Measurements from ENCODE around the gene LDB2. TPM values are rescaled to one million over a fixed set of nuclear protein-coding genes. Genes with fewer than 3 reads are reported as not detected.

Gene LDB2
- total RNA-seq, 6 experiments from 2014 or later, result 24.2 to 40.4 (median 31.7) TPM

DNA sequence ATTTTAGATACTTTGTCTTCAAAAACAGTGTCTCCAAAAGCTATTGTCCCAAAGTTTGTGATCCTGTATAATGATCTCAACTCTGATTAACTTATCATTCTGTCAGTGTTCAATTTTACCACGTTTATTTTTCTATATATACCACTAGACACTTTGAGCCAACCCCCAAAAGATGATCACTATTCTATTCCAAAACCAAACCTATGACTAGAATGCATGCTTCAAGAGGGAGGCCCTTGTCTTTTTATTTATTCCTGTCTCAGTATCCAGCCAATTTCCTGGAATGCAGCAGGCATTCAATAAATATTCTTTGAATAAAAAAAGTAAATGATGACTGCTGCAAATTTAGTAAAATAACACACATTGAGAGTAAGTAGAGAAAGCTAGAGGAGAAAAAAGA, 275.6 kb downstream of the LDB2 start:
- peaks cover 28% of the 10 kb centered on the region for H3K4me1 Mint-ChIP-seq (ENCODE audit: low read depth)
- H3K36me3 Mint-ChIP-seq (ENCODE audit: low read depth), result peaks cover 15% of the 10 kb centered on the region
- H3K9me3 Mint-ChIP-seq, result no peaks in the 10 kb centered on the region
- H3K4me3 Mint-ChIP-seq, result no peak overlapping the region
- H3K27me3 Mint-ChIP-seq (ENCODE audit: insufficient read depth), result no peaks in the 10 kb centered on the region
- no peak for DNase-seq
- TF ChIP-seq, protein P1, sequence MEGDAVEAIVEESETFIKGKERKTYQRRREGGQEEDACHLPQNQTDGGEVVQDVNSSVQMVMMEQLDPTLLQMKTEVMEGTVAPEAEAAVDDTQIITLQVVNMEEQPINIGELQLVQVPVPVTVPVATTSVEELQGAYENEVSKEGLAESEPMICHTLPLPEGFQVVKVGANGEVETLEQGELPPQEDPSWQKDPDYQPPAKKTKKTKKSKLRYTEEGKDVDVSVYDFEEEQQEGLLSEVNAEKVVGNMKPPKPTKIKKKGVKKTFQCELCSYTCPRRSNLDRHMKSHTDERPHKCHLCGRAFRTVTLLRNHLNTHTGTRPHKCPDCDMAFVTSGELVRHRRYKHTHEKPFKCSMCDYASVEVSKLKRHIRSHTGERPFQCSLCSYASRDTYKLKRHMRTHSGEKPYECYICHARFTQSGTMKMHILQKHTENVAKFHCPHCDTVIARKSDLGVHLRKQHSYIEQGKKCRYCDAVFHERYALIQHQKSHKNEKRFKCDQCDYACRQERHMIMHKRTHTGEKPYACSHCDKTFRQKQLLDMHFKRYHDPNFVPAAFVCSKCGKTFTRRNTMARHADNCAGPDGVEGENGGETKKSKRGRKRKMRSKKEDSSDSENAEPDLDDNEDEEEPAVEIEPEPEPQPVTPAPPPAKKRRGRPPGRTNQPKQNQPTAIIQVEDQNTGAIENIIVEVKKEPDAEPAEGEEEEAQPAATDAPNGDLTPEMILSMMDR (IDR thresholded peaks at IDR 0.05), result no peak
- H3K27ac Mint-ChIP-seq, result no peak overlapping the region

DNA sequence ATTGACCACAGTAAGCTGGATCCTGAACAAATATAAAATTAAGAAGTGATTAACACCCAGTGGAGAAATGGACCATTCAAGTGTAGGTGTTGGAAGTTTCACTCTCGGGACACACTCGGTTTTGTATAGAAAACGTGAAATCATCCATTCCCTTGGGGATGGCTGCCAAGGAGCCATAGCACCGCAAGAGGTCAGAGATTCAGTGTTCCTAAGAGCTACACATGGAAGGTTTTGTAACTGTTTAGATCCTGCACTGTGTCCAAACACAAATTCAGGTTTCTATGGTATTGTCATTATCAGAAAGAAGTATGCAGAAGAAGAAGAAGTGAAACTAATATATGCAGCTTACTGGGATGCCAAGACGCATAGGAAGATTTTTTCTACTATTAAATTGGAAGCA, 281.0 kb downstream of the LDB2 start:
- Mint-ChIP-seq H3K27ac (peak overlapping the region; percentile 35), H3K4me3 (peak overlapping the region; percentile 39), H3K4me1 (ENCODE audit: low read depth) (peaks cover 15% of the 10 kb centered on the region), H3K27me3 (ENCODE audit: insufficient read depth) (no peaks in the 10 kb centered on the region), H3K9me3 (no peaks in the 10 kb centered on the region), H3K36me3 (ENCODE audit: low read depth) (peaks cover 5% of the 10 kb centered on the region)
- TF ChIP-seq, protein P1 (IDR thresholded peaks at IDR 0.05), result no peak
- peak; percentile 3 for DNase-seq

DNA sequence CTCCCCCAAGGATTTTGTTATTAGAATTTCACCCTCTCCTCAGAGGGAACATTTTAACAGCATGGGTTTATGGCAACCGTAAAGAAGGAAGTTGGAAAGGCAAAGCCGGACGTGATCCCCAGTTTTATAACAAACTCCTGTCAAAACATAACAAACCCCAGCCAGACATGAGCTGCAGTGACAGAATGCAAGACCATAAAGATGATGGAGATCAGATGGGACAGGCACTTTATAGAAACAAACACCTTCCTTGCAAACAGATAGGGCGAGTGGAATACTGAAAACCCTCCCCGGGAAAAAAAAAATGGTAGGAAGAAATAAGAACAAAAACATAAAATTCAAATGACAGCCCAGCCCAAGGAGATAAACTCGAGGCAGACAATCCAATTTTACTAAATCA, 281.4 kb downstream of the LDB2 start:
- Mint-ChIP-seq H3K4me3 (peak overlapping the region; percentile 39), H3K36me3 (ENCODE audit: low read depth) (peaks cover 5% of the 10 kb centered on the region), H3K27me3 (ENCODE audit: insufficient read depth) (no peaks in the 10 kb centered on the region), H3K9me3 (no peaks in the 10 kb centered on the region), H3K27ac (peak overlapping the region; percentile 35), H3K4me1 (ENCODE audit: low read depth) (peaks cover 15% of the 10 kb centered on the region)
- DNase-seq, result no peak
- TF ChIP-seq, protein P1 (IDR thresholded peaks at IDR 0.05), result no peak

DNA sequence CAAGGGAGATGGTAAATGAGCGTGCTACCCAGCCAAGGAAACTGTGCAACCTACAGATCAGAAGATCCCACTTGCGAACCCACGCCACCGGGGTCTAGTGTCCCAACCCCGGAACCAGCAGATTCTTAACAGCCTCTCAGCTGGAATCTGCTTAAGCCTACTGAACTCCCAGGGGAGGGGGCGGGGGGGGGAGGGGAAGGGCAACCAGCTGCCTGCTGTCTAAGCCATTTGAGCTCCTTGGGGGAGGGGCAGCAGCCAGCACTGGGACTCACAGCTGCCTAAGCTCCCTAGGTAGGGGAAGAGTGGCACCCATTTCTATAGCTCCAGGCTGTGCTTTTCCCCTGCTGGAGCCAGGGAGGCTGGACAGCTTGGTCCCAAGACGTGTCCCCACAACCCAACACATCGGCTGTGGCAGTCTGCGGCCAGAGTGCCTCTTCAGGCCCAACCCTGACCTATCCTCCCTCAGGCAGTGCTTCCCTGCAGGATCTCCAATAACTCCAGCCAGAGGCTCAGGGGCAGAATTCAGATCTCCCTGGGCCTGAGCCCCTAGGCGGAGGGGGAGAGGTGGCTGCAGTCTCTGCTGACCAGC, 289.2 kb downstream of the LDB2 start:
- no peak for DNase-seq

DNA sequence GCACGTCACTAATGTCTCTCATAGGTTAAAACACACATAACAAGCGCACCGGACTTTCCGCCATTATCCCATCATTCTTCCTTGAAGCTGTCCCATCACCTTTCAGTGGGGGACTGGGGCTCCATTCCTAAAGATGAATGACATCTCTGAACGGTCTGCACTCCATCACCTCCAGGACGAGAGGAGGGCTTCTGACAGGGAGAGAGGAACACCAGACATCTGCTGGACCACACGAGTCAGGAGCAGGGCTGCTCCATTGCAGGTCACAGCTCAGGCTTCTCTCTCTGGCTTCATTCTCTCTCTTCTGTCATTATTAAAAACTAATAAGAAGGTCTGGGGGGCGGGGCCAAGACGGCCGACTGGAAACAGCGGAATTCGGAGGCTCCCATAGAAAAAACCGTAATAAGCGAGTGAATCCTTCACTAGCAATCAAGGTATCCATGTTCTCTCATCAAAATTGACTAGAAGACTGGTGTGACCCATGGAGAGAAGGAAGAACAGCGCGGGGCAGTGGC, 289.8 kb downstream of the LDB2 start:
- TF ChIP-seq, protein P1 (IDR thresholded peaks at IDR 0.05), result no peak
- no peaks in the 10 kb centered on the region for H3K36me3 Mint-ChIP-seq (ENCODE audit: low read depth)
- H3K27ac Mint-ChIP-seq, result no peak overlapping the region
- peaks cover 27% of the 10 kb centered on the region for H3K4me1 Mint-ChIP-seq (ENCODE audit: low read depth)
- H3K4me3 Mint-ChIP-seq, result no peak overlapping the region
- no peak for DNase-seq
- no peaks in the 10 kb centered on the region for H3K9me3 Mint-ChIP-seq
- H3K27me3 Mint-ChIP-seq (ENCODE audit: insufficient read depth), result no peaks in the 10 kb centered on the region

More for the DNA sequence above, 289.2 kb downstream of the LDB2 start:
- Mint-ChIP-seq H3K36me3 (ENCODE audit: low read depth) (peaks cover 3% of the 10 kb centered on the region), H3K9me3 (no peaks in the 10 kb centered on the region), H3K27me3 (ENCODE audit: insufficient read depth) (no peaks in the 10 kb centered on the region), H3K27ac (no peak overlapping the region), H3K4me1 (ENCODE audit: low read depth) (peaks cover 27% of the 10 kb centered on the region), H3K4me3 (no peak overlapping the region)
- TF ChIP-seq, protein P1 (IDR thresholded peaks at IDR 0.05), result no peak
